NT2/D1 (cell line): Measurements from ENCODE around the gene COX4I2.

ENCODE experiments used
- SUZ12 ChIP-seq: IDR thresholded peaks from 2 replicates; pipeline ENCODE4 v1.6.1; 2011; ENCODE audit not compliant: insufficient read length, insufficient read depth; ENCODE audit errors: extremely low read depth
- ZNF274 ChIP-seq: IDR thresholded peaks from 2 replicates; pipeline ENCODE4 v1.6.1; 2011; ENCODE audit warnings: mild to moderate bottlenecking, low read depth, low read length

DNA sequence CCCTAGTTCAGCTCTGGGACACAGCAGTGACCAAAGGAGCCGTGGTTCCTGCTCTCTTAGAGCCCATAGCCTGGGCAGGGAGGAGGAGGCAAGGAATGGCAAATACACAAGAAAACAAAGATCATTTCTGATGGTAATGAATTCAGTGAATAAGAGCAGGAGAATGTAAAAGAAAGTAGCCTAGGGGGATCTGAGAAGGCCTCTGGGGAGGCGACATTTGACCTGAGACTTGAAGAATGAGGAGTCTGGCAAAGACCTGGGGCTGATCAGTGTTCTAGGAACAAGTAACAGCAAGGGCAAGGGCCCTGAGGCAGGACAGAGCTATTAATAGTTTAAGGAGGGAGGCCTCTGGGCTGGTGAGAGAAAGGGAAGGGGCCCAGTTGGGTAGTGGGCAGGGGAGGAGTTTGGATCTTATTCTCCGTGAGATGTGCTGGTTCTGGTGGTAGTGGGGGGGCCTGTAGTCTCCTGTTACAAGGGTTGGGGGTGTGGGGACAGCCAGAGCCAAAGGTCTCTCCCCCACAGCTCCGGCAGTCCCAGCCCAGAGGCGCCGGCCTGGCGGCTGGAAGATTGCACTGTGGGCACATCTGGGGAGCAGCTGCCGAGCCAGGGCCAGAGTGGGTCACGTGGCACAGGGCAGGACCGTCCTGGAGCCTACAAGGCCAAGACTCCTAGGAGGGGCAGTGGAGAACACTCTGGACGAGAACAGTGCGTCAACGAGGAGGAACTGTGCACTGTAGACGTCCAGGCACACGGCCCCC lies 41.9 kb upstream of the COX4I2 start:
- TF ChIP-seq SUZ12, result no peak
- TF ChIP-seq ZNF274, result no peak
